ENCODE measurements around the gene ABCC9.

- TF ChIP-seq POLR2A (IDR thresholded peaks at IDR 0.05) (no peak), CTCF (IDR thresholded peaks at IDR 0.05 in 4 of 5, conservative IDR thresholded peaks at IDR 0.05 in 1 of 5) (no peak)
Observed at GRCh38 chr12:21823581-21823980, 117.6 kb downstream of the ABCC9 start.
